Transverse colon (tissue), 4 donors: ENCODE results near the gene UNC80. TPM values are rescaled to one million over a fixed set of nuclear protein-coding genes. Genes with fewer than 3 reads are reported as not detected.

Source experiments
- DNase-seq: peaks from one replicate; pipeline ENCODE4 v3.0.0-alpha.2; 2019
- H3K27ac ChIP-seq, 4 donors: fragments of 200-600 bp; sonication (generic); 2 replicates each; pipeline ENCODE4 v1.5.1; 2016 to 2018; ENCODE audit warnings: inconsistent platforms in 4 of 4
- H3K27me3 ChIP-seq: fragments of 200-600 bp; sonication (generic); 2 replicates; pipeline ENCODE4 v1.5.1; 2017; ENCODE audit warnings: inconsistent platforms
- H3K36me3 ChIP-seq, 4 donors: fragments of 200-600 bp; sonication (generic); 2 replicates each; pipeline ENCODE4 v1.5.1; 2017 to 2019; ENCODE audit warnings: inconsistent platforms in 4 of 4
- H3K4me1 ChIP-seq, 4 donors: fragments of 200-600 bp; sonication (generic); 2 replicates each; pipeline ENCODE4 v1.5.1; 2017 to 2020; ENCODE audit warnings: inconsistent platforms in 4 of 4
- H3K4me3 ChIP-seq, 4 donors: fragments of 200-600 bp; sonication (generic); 1 replicate in 1 of 4; 2 replicates in 3 of 4; pipeline versions ENCODE4 v1.5.1 to v1.6.1; 2017 to 2019; ENCODE audit warnings: inconsistent platforms in 4 of 4
- H3K9me3 ChIP-seq, 2 donors: fragments of 200-600 bp; sonication (generic); 2 replicates each; pipeline ENCODE4 v1.5.1; 2017 to 2019; ENCODE audit warnings: inconsistent platforms in 2 of 2
- CTCF ChIP-seq, 5 experiments: fragments of 200-600 bp in 3 of 5; fragments of 450-650 bp in 2 of 5; sonication (generic) in 3 of 5; IDR thresholded peaks; 1 replicate in 2 of 5; 2 replicates in 3 of 5; pipeline ENCODE4 v1.5.1; 2016 to 2017; ENCODE audit warnings: antibody characterized with exemption in 5 of 5, inconsistent platforms in 3 of 5, mild to moderate bottlenecking in 2 of 5, moderate library complexity in 1 of 5
- EP300 ChIP-seq: sonication (generic); formaldehyde crosslinking; IDR thresholded peaks from one replicate; pipeline ENCODE4 v1.6.1; 2017; ENCODE audit warnings: antibody characterized with exemption, low read depth
- POLR2A ChIP-seq: fragments of 450-650 bp; IDR thresholded peaks from one replicate; pipeline ENCODE4 v1.6.1; 2016; ENCODE audit warnings: antibody characterized with exemption, mild to moderate bottlenecking, moderate library complexity
- POLR2AphosphoS5 ChIP-seq, 3 donors: sonication (generic); formaldehyde crosslinking; IDR thresholded peaks; one replicate each; pipeline ENCODE4 v1.6.1; 2016; ENCODE audit warnings: antibody characterized with exemption in 3 of 3
- WGBS, 2 donors: methylation state at CpG; one replicate each; pipeline ENCODE4 v1.1.5; 2018; ENCODE audit warnings: low coverage in 1 of 2; 5-methylcytosine and 5-hydroxymethylcytosine counted together
- in situ Hi-C, 4 donors: fragments of 200-750 bp; cut with MboI; loops; one replicate each; pipeline versions ENCODE4 v1.15.0 to v1.15.1; 2017; ENCODE audit warnings: low sequenced_read_pairs in 3 of 4, low pct_ligation_motif_present in 1 of 4, low pct_unique_long_range_greater_than_20kb in 1 of 4
- intact Hi-C: fragments of 100-400 bp; cut with DNase I; formaldehyde crosslinking; loops from one replicate; pipeline ENCODE4 v1.15.1; 2023; ENCODE audit warnings: low total_unique reads
- total RNA-seq, 4 donors: library from RNA; depleted of rRNA; stranded (reverse); fragments of >200 nt; gene quantifications; one replicate each; pipeline ENCODE4 v1.1.0, GENCODE V29; 2016

UNC80 gene
- total RNA-seq, 4 donors from 2014 or later: 0.14 to 0.75 (median 0.16) TPM; not detected in 1

- intact Hi-C loops (loop anchor here (2.0 kb wide), 1 partner anchor 221 kb away; no protein-coding TSS in a partner anchor), in situ Hi-C loops (loop anchor here in 3 of 4 donors (5.0 to 10.0 kb wide), 2 partner anchors 220 to 227 kb away; no protein-coding TSS in a partner anchor)
- no peaks in the 10 kb centered on the region for H3K4me1 ChIP-seq
- no peaks in the 10 kb centered on the region for H3K27me3 ChIP-seq
- H3K9me3 ChIP-seq: no peaks in the 10 kb centered on the region
- TF ChIP-seq POLR2AphosphoS5 (IDR thresholded peaks at IDR 0.05) (no peak), POLR2A (no peak), CTCF (IDR thresholded peaks at IDR 0.05) (peak; percentile 46 to 50 (median 48)), EP300 (no peak)
- no peak overlapping the region for H3K4me3 ChIP-seq
- DNase-seq: no peak
- no peak overlapping the region for H3K27ac ChIP-seq
- H3K36me3 ChIP-seq: no peaks in the 10 kb centered on the region
- WGBS, 2 donors: 88 to 90% methylated on average over 2 of the region's 2 CpGs
These were observed 206.0 kb downstream of the UNC80 start for GRCh38 chr2:209977386-209978239.

- TF ChIP-seq POLR2A: no peak
- no peak for TF ChIP-seq EP300
- no peak for TF ChIP-seq POLR2AphosphoS5 (IDR thresholded peaks at IDR 0.05)
- no peak for TF ChIP-seq CTCF (IDR thresholded peaks at IDR 0.05)
- Histone ChIP-seq H3K27me3 (no peaks in the 10 kb centered on the region), H3K36me3 (no peaks in the 10 kb centered on the region), H3K4me1 (no peaks in the 10 kb centered on the region), H3K9me3 (no peaks in the 10 kb centered on the region), H3K27ac (no peak overlapping the region), H3K4me3 (no peak overlapping the region)
- intact Hi-C loops: no loop called here
- 86 to 93% methylated on average over 2 of the region's 2 CpGs for WGBS, 2 donors
- in situ Hi-C loops: no loop called here
- DNase-seq: no peak
These were observed 212.7 kb downstream of the UNC80 start for GRCh38 chr2:209984291-209984690.

- WGBS, 2 donors: 49 to 70% methylated on average over 3 of the region's 3 CpGs
- Histone ChIP-seq H3K27ac (no peak overlapping the region), H3K4me1 (no peaks in the 10 kb centered on the region), H3K27me3 (no peaks in the 10 kb centered on the region), H3K36me3 (no peaks in the 10 kb centered on the region), H3K4me3 (no peak overlapping the region), H3K9me3 (no peaks in the 10 kb centered on the region)
- DNase-seq: no peak
- in situ Hi-C loops (no loop called here), intact Hi-C loops (no loop called here)
- TF ChIP-seq EP300: no peak
- no peak for TF ChIP-seq POLR2A
- no peak for TF ChIP-seq CTCF (IDR thresholded peaks at IDR 0.05)
- TF ChIP-seq POLR2AphosphoS5 (IDR thresholded peaks at IDR 0.05): no peak
These were observed 214.2 kb downstream of the UNC80 start for GRCh38 chr2:209985874-209986273.

- in situ Hi-C loops (no loop called here), intact Hi-C loops (no loop called here)
- no peaks in the 10 kb centered on the region for H3K9me3 ChIP-seq
- no peak overlapping the region for H3K27ac ChIP-seq
- DNase-seq: no peak
- no peaks in the 10 kb centered on the region for H3K36me3 ChIP-seq
- WGBS, 2 donors: 65% methylated on average over 2 of the region's 2 CpGs; no CpG with 5 or more reads in 1 of the 2 donors
- TF ChIP-seq POLR2AphosphoS5 (IDR thresholded peaks at IDR 0.05): no peak
- TF ChIP-seq POLR2A: no peak
- no peak for TF ChIP-seq CTCF (IDR thresholded peaks at IDR 0.05)
- no peak for TF ChIP-seq EP300
- no peaks in the 10 kb centered on the region for H3K4me1 ChIP-seq
- no peak overlapping the region for H3K4me3 ChIP-seq
- no peaks in the 10 kb centered on the region for H3K27me3 ChIP-seq
These were observed 214.8 kb downstream of the UNC80 start for GRCh38 chr2:209986415-209986814.
